Right cardiac atrium (tissue), 5 donors: Measurements from ENCODE around the gene AKAP13. TPM values are rescaled to one million over a fixed set of nuclear protein-coding genes. Genes with fewer than 3 reads are reported as not detected.
"Not testable (repeated sequence)": the region's sequence is repeated elsewhere in the genome, so short reads cannot be mapped to it uniquely, and the experiment has no call there.

Experiments used
- ATAC-seq, 2 donors: fragments of 200-7000 bp; cut with Tn5 transposase; one replicate each; pipeline versions ENCODE4 v1.8.0 to v1.9.1; 2020; ENCODE audit warnings: moderate library complexity in 2 of 2, mild to moderate bottlenecking in 1 of 2
- DNase-seq, 3 donors: peaks; one replicate each; pipeline ENCODE4 v3.0.0-alpha.2; 2020
- H3K27ac ChIP-seq: one replicate; pipeline ENCODE4 v1.5.1; 2013; ENCODE audit warnings: mild to moderate bottlenecking, low read length, control low read depth, moderate library complexity
- H3K27me3 ChIP-seq: one replicate; pipeline ENCODE4 v1.6.1; 2013; ENCODE audit not compliant: control insufficient read depth, insufficient read depth
- H3K4me1 ChIP-seq: one replicate; pipeline ENCODE4 v1.6.1; 2013; ENCODE audit warnings: low read length; ENCODE audit not compliant: control insufficient read depth, insufficient read depth
- H3K4me3 ChIP-seq: one replicate; pipeline ENCODE4 v1.5.1; 2013; ENCODE audit warnings: low read length, control low read depth
- H3K9me3 ChIP-seq: one replicate; pipeline ENCODE4 v1.6.1; 2013; ENCODE audit warnings: low read length; ENCODE audit not compliant: control insufficient read depth
- WGBS: extraction: QIAGEN DNeasy Blood & Tissue Kit; methylation state at CpG from one replicate; pipeline ENCODE4 v1.1.7; 2013; 5-methylcytosine and 5-hydroxymethylcytosine counted together
- intact Hi-C, 4 donors: fragments of 100-400 bp; cut with DNase I; formaldehyde crosslinking; loops; one replicate each; pipeline versions ENCODE4 v1.11.0 to v1.14.0; 2022 to 2023
- polyA plus RNA-seq: library from polyadenylated mRNA; stranded (reverse); fragments of 200-250 nt; gene quantifications from one replicate; pipeline ENCODE4 v1.2.3, GENCODE V29; 2013
- total RNA-seq, 4 donors: library from RNA; stranded (reverse); fragmentation: NEBNext Ultra II Directional; extraction: Animal tissue kit (Norgen Biotek cat#: 25700); gene quantifications; one replicate each; pipeline ENCODE4 v1.2.1, GENCODE V29; 2021
- donor health status: healthy with polysubstance abuse.
- donor health status: DM: no; HTN: yes; CAD: no.
- donor health status: DM: no; HTN: no; CAD: no.
- donor health status: DM: no; HTN: yes; CAD: no; lungs with severe emphysema.
- donor health status: DM: yes; HTN: yes; CAD: no.

The AKAP13 gene
- total and polyA plus RNA-seq, 5 donors, result 104 to 348 (median 250) TPM

DNA sequence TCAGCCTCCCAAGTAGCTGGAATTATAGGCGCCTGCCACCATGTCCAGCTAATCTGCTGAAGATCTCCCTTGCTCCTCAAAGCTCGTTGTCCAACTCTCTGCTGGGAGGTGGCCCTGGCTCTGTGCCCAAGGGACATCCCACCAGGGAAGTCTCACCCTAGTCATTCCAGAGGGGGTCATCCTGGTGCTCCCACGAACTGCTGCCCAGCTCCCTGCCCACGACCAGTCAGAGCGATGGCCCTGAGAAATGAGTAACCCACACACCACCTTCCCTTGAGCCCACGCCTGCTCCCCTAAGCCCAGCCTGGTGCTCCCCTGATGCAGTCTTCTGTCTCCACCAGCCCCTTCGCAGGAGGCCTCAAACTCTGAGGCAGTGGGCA, 409.1 kb downstream of the AKAP13 start:
- ATAC-seq (no peak), DNase-seq (no peak)
- Histone ChIP-seq H3K4me3 (no peak overlapping the region), H3K9me3 (no peaks in the 10 kb centered on the region), H3K4me1 (peaks cover 20% of the 10 kb centered on the region), H3K27ac (no peak overlapping the region), H3K27me3 (no peaks in the 10 kb centered on the region)
- intact Hi-C loops, result no loop called here
- 83% methylated on average over 7 of the region's 7 CpGs for WGBS

DNA sequence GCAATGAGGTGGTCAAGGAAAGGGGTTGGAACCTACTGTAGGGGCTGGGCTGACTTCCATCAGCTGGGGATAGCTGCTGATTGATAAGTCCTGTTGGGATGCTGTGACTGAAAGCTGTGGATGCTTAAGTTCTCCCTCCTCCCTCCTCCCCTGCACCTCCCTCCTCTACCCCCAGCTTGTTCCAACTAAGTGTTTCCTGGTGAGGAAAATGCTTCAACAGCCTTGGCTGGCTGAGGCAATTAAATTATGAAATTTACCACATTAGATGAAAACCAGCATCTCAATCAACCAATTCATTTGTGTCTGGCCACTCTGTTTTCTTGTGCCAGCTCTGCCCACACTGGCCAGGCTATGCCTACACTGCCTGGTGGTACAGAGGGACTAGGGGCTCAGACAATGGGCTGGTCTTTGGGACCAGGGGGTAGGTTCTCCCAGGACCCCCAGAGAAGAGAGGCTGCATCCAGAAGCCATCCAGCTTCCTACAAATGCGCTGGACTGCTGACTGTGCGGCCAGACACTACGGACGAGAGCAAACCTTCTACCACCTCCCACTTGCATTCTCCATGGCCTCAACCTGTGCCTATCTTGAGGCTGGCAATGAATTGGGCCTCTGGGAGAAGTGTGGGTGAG, 411.8 kb downstream of the AKAP13 start:
- Histone ChIP-seq H3K4me1 (peaks cover 8% of the 10 kb centered on the region), H3K9me3 (no peaks in the 10 kb centered on the region), H3K4me3 (no peak overlapping the region), H3K27ac (no peak overlapping the region), H3K27me3 (no peaks in the 10 kb centered on the region)
- ATAC-seq (no peak), DNase-seq (peak in 1 of 3 donors; percentile 30)
- intact Hi-C loops, result loop anchor here in 3 of 4 donors (5.0 to 10.0 kb wide), 2 partner anchors 40 to 47 kb away; no protein-coding TSS in a partner anchor
- WGBS, result over 99% methylated on average over 4 of the region's 4 CpGs

DNA sequence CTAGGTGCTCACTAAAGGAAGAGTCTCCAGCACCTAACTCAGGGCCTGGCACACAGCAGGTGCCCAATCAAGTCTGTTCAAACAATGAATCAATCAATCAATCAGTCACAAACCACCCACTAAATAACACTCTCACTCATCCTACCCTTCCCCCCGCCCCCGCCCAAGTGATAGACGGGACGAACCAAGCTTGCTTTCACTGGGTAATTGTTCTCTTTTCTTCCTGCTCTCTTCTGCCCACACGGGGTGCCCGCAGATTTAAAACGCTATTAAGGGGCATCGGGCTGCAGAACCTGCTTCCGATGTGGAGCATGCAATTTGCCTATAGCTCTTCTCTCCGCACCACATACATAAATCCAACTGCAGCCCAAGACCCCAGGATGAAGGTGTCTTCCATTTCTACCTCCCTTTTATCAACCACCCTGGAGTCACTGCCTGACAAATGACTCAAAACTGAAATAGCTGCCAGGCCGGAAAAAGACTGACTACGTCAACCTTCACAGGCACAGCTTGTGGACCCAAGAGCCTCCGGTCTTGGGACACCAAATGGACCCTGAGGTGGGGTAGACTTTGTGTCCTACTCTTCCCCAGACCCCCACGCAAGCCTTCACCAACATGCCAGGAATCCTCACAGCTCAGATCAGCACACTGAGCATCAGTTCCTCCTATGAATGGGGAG, 412.6 kb downstream of the AKAP13 start:
- intact Hi-C loops, result loop anchor here in 3 of 4 donors (5.0 to 10.0 kb wide), 2 partner anchors 41 to 48 kb away; no protein-coding TSS in a partner anchor
- ATAC-seq (no peak), DNase-seq (no peak)
- Histone ChIP-seq H3K27me3 (no peaks in the 10 kb centered on the region), H3K4me3 (peak overlapping the region; percentile 97), H3K9me3 (no peaks in the 10 kb centered on the region), H3K27ac (no peak overlapping the region), H3K4me1 (peaks cover 8% of the 10 kb centered on the region)
- WGBS, result 71% methylated on average over 14 of the region's 14 CpGs

DNA sequence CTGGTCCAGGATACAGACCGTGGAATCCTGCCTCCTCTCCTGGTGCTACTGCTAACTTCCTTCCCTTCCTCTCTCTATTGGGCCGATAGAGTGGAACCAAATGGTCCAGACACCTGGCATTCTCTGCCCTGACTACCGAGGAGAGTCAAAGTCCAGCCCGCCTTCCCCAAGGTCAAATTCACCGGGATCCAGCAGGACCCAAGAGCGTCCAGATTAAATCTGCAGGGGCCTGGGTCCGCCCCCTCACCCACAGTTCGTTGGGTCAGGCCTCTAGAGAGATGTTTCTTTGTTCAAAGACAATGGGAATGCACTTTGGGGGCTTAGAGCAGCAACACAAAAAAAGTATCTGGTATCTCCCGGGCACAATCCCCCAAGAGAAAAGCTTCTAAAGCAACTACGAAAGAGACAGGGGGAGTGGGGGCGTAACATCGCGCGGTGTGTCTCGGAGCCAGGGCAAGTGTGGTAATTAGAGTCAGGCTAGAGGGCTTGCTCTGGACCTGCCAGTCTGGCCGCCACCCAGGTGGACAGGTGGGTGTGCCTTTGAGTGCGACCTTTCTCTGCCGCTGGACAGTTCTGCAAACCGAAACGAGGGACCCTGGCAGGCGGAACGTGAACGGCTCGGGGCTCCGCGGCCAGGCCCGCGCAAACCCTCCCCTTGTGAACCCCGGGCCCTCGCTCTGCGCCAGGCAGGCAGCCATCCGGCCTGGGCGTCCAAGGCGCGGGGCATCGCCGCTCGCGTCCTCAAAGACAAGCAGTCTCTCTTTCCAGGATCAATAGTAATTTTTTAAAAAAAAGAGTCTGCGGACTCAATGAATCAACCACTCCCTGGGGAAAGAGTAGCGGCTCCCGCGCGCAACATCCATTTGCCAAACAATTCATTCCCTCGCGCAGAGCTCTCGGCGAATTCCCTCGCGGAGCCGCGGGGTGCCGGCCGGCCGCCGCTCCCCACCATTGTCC, 413.5 kb downstream of the AKAP13 start:
- Histone ChIP-seq H3K27me3 (no peaks in the 10 kb centered on the region), H3K27ac (peak overlapping the region; percentile 79), H3K9me3 (no peaks in the 10 kb centered on the region), H3K4me1 (peaks cover 8% of the 10 kb centered on the region), H3K4me3 (peak overlapping the region; percentile 97)
- intact Hi-C loops, result loop anchor here in 3 of 4 donors (5.0 to 10.0 kb wide), 2 partner anchors 42 to 49 kb away; no protein-coding TSS in a partner anchor
- DNase-seq (peak; percentile 38 to 77 (median 75)), ATAC-seq (peak; percentile 38 to 40)
- WGBS, result 2% methylated on average over 56 of the region's 56 CpGs

DNA sequence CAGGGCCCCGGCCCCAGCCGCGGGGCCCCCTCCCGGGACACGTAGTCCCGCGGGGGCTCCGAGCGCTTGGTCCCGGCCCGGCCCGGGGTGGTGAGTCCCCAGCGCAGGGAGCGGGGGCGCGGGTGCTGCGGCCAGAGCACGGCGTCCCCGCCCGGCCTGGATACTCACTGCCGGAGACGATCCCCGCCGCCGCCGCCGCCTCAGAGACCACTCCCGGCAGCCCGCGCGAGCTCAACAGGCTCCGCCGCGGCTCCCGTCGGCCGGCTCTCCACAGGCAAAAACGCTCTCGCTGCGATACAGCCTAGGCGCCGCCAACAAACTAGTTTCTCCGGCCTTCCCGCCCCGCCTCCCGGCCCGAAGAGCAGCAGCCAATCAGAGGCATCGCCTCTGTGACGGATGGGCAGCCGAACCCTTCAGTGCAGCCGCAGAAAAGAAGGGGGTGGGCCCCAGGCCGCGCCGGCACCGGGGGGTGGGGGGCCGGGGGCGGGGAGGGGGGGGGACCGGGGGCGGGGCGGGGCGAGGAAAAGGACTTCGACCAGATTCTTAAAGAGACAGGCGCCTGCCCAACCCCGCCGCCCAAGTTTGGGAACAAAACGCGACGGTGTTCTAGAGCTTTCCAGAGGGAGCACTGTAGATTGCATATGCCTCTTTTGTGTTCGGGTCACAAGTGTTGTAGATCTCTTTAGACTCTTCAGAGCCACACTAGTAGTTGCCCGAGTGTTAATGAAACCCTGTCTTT, 414.4 kb downstream of the AKAP13 start, which contains the start of gene KLHL25:
TSS of gene KLHL25 (minus strand) at position 328 of the 739 bp plus-strand sequence. CDS start 25,115 bp downstream, outside the sequence.
- ATAC-seq (peak; percentile 97 to 98), DNase-seq (peak; percentile 96 to 98 (median 97))
- intact Hi-C loops, result loop anchor here in 3 of 4 donors (5.0 to 10.0 kb wide), 2 partner anchors 42 to 50 kb away; no protein-coding TSS in a partner anchor
- H3K27me3 ChIP-seq, result no peaks in the 10 kb centered on the region
- H3K4me1 ChIP-seq, result peaks cover 8% of the 10 kb centered on the region
- H3K9me3 ChIP-seq, result no peaks in the 10 kb centered on the region
- H3K4me3 ChIP-seq, result peak within 1 kb of the TSS; percentile 97
- WGBS, result under 1% methylated on average over 68 of the region's 71 CpGs
- peak within 1 kb of the TSS; percentile 79 for H3K27ac ChIP-seq

DNA sequence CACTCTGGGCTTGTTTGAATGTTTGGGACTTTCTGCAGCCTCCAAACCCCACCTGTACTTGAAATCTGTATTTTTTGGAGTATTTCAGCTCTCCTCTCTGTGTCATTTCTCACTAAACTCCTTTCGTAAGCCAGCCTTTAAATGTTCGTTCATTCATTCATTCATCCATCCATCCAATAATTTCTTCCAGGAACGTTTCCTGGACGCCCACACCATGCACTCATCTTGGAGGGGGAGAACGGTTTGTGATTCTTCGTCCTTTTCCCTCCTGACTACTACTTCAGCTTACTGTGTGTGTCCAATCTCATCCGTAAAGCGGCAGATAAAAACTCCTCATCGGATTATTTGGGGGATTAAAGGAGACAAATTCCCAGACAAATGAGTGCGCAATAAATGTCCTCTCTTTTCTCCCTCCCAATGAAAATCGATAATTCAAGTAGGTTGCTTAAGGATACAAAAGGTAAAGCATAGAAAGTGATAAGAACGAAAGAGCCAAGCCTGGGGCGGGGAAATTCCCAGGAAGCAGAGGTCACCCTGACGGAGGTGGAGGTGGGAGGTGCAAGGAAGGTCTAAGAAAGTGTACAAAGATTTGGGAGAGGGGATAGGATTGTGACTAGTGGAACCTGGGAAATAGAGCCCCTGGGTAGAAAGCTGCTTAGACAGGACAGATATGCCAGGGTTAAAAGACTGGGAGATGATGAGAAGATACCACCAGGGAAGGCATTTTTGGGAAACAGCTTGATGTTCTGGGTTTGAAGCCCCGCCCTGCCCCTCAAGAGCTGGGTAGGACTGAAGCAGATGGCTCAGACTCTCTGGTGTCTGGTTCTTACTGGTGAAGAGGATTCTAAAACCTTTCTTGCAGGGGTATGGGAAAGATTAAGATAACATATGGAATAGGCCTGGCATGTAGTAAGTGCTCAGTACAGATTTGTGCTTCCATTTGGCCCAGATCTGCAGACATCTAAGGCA, 415.2 kb downstream of the AKAP13 start:
- DNase-seq, result no peak
- intact Hi-C loops, result loop anchor here in 2 of 4 donors (10.0 kb wide), 1 partner anchor 51 kb away; no protein-coding TSS in a partner anchor
- no peak for ATAC-seq
- WGBS, result 46% methylated on average over 15 of the region's 15 CpGs
- peaks cover 8% of the 10 kb centered on the region for H3K4me1 ChIP-seq
- no peaks in the 10 kb centered on the region for H3K27me3 ChIP-seq
- peak overlapping the region; percentile 60 for H3K4me3 ChIP-seq
- H3K27ac ChIP-seq, result no peak overlapping the region
- H3K9me3 ChIP-seq, result no peaks in the 10 kb centered on the region

DNA sequence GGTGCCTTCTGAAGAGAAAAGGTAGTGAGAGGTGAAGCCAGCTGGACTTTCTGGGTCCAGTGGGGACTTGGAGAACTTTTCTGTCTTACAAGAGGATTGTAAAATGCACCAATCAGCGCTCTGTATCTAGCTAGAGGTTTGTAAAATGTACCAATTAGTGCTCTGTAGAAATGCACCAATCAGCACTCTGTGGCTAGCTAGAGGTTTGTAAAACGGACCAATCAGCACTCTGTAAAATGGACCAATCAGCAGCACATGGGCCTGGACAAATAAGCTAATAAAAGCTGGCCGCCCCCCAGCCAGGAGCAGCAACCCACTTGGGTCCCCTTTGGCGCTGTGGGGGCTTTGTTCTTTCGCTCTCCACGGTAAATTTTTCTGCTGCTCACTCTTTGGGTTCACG, 416.0 kb downstream of the AKAP13 start:
- DNase-seq, H3K27ac ChIP-seq, H3K4me1 ChIP-seq, ATAC-seq, H3K9me3 ChIP-seq, H3K4me3 ChIP-seq, H3K27me3 ChIP-seq: not testable (repeated sequence)
- WGBS, result 90% methylated on average over 7 of the region's 7 CpGs
- intact Hi-C loops, result loop anchor here in 2 of 4 donors (10.0 kb wide), 1 partner anchor 52 kb away; no protein-coding TSS in a partner anchor
